Endodermal cell (in vitro differentiated cells): ENCODE measurements around the gene LLPH. TPM values are rescaled to one million over a fixed set of nuclear protein-coding genes. Genes with fewer than 3 reads are reported as not detected.

ENCODE experiments used
- DNase-seq: peaks from one replicate; pipeline ENCODE4 v3.0.0-alpha.2; 2017
- H3K27ac ChIP-seq: 2 replicates; pipeline ENCODE4 v1.5.1; 2013; ENCODE audit warnings: mild to moderate bottlenecking, low read depth, low read length, moderate library complexity
- H3K27me3 ChIP-seq: 2 replicates; pipeline ENCODE4 v1.6.1; 2013; ENCODE audit warnings: mild to moderate bottlenecking, low read length, moderate library complexity; ENCODE audit not compliant: insufficient read depth, control insufficient read depth, poor library complexity, severe bottlenecking
- H3K36me3 ChIP-seq: 2 replicates; pipeline ENCODE4 v1.7.0; 2013; ENCODE audit warnings: mild to moderate bottlenecking, low read length, moderate library complexity; ENCODE audit not compliant: control insufficient read depth, insufficient read depth
- H3K4me1 ChIP-seq: one replicate; pipeline ENCODE4 v1.7.0; 2013; ENCODE audit warnings: low read length; ENCODE audit not compliant: control insufficient read depth, insufficient read depth
- H3K4me3 ChIP-seq: 2 replicates; pipeline ENCODE4 v1.5.1; 2013; ENCODE audit warnings: mild to moderate bottlenecking, low read length, moderate library complexity
- H3K9ac ChIP-seq: 2 replicates; pipeline ENCODE4 v1.6.1; 2013; ENCODE audit warnings: mild to moderate bottlenecking, low read length, moderate library complexity; ENCODE audit not compliant: poor library complexity, severe bottlenecking; ENCODE audit errors: extremely low read depth
- H3K9me3 ChIP-seq: 2 replicates; pipeline ENCODE4 v1.6.1; 2013; ENCODE audit warnings: mild to moderate bottlenecking, low read length, moderate library complexity; ENCODE audit not compliant: control insufficient read depth
- H3K27ac Mint-ChIP-seq: 2 replicates; pipeline ENCODE4 v1.8.0; 2020; ENCODE audit warnings: mixed read lengths
- H3K27me3 Mint-ChIP-seq: 2 replicates; pipeline ENCODE4 v1.8.0; 2021; ENCODE audit warnings: mild to moderate bottlenecking, mixed read lengths; ENCODE audit not compliant: insufficient read depth
- H3K36me3 Mint-ChIP-seq: 2 replicates; pipeline ENCODE4 v1.8.0; 2020; ENCODE audit warnings: low read depth, mixed read lengths
- H3K4me1 Mint-ChIP-seq: 2 replicates; pipeline ENCODE4 v1.8.0; 2020; ENCODE audit warnings: mixed read lengths
- H3K4me3 Mint-ChIP-seq: 2 replicates; pipeline ENCODE4 v1.8.0; 2020; ENCODE audit warnings: mild to moderate bottlenecking, moderate library complexity, mixed read lengths
- H3K9me3 Mint-ChIP-seq: 2 replicates; pipeline ENCODE4 v1.8.0; 2020; ENCODE audit warnings: mild to moderate bottlenecking, mixed read lengths
- CTCF ChIP-seq: fragments of 200-600 bp; sonication (generic); conservative IDR thresholded peaks from 2 replicates; pipeline ENCODE4 v1.5.0; 2021; ENCODE audit warnings: antibody characterized with exemption, mild to moderate bottlenecking
- WGBS, 2 experiments: methylation state at CpG; one replicate each; pipeline versions ENCODE4 v1.1.5 to v1.1.7; 2013; ENCODE audit warnings: missing lambda C conversion rate in 2 of 2, mixed read lengths in 1 of 2; ENCODE audit not compliant: insufficient coverage in 1 of 2, insufficient read length in 1 of 2; 5-methylcytosine and 5-hydroxymethylcytosine counted together
- total RNA-seq, 2 donors: library from RNA; stranded (reverse); fragmentation: NEBNext Ultra II Directional in 1 of 2; extraction: Animal tissue kit (Norgen Biotek cat#: 25700) in 1 of 2; gene quantifications; 2 replicates in 1 of 2; 3 replicates in 1 of 2; pipeline ENCODE4 v1.2.1, GENCODE V29; 2021

Gene LLPH
- total RNA-seq, 2 donors from 2014 or later = 16.5 to 25.7 TPM

GRCh38 chr12:66137937-66138336 lies 7.4 kb upstream of the LLPH start:
- Histone ChIP-seq H3K4me3 (no peak overlapping the region), H3K9me3 (peaks cover 38% of the 10 kb centered on the region), H3K4me1 (no peaks in the 10 kb centered on the region), H3K9ac (no peak overlapping the region), H3K36me3 (peaks cover 49% of the 10 kb centered on the region), H3K27ac (no peak overlapping the region), H3K27me3 (no peaks in the 10 kb centered on the region)
- TF ChIP-seq CTCF = no peak
- Mint-ChIP-seq H3K4me3 (no peak overlapping the region), H3K4me1 (no peaks in the 10 kb centered on the region), H3K27ac (no peak overlapping the region), H3K9me3 (peaks cover 51% of the 10 kb centered on the region), H3K36me3 (peaks cover 46% of the 10 kb centered on the region), H3K27me3 (no peaks in the 10 kb centered on the region)
- 100% methylated on average over 2 of the region's 3 CpGs for WGBS, 2 experiments
- no peak for DNase-seq

GRCh38 chr12:66132408-66132807 lies 1.9 kb upstream of the LLPH start:
- H3K4me3 Mint-ChIP-seq = no peak overlapping the region
- peak overlapping the region; percentile 55 for H3K27ac Mint-ChIP-seq
- no peaks in the 10 kb centered on the region for H3K27me3 ChIP-seq
- TF ChIP-seq CTCF = no peak
- no peaks in the 10 kb centered on the region for H3K9me3 ChIP-seq
- H3K4me1 Mint-ChIP-seq = no peaks in the 10 kb centered on the region
- no peaks in the 10 kb centered on the region for H3K27me3 Mint-ChIP-seq
- DNase-seq = peak; percentile 76
- peak overlapping the region; percentile 87 for H3K4me3 ChIP-seq
- peaks cover 28% of the 10 kb centered on the region for H3K36me3 ChIP-seq
- peaks cover 4% of the 10 kb centered on the region for H3K4me1 ChIP-seq
- peaks cover 26% of the 10 kb centered on the region for H3K36me3 Mint-ChIP-seq
- peak overlapping the region; percentile 71 for H3K9ac ChIP-seq
- H3K9me3 Mint-ChIP-seq = peaks cover 20% of the 10 kb centered on the region
- no peak overlapping the region for H3K27ac ChIP-seq

GRCh38 chr12:66131067-66131688 lies 628 bp upstream of the LLPH start:
- Histone ChIP-seq H3K9me3 (no peaks in the 10 kb centered on the region), H3K27ac (no peak overlapping the region), H3K9ac (peak overlapping the region; percentile 71), H3K4me1 (peaks cover 4% of the 10 kb centered on the region), H3K27me3 (no peaks in the 10 kb centered on the region), H3K4me3 (peak overlapping the region; percentile 87), H3K36me3 (peaks cover 28% of the 10 kb centered on the region)
- H3K4me1 Mint-ChIP-seq = no peaks in the 10 kb centered on the region
- peaks cover 30% of the 10 kb centered on the region for H3K36me3 Mint-ChIP-seq
- H3K4me3 Mint-ChIP-seq = peak overlapping the region; percentile 86
- no peak for DNase-seq
- TF ChIP-seq CTCF = no peak
- H3K9me3 Mint-ChIP-seq = peaks cover 14% of the 10 kb centered on the region
- WGBS, 2 experiments = 11 to 20% methylated on average over 8 to 11 of the region's 11 CpGs
- H3K27me3 Mint-ChIP-seq = no peaks in the 10 kb centered on the region
- H3K27ac Mint-ChIP-seq = peak overlapping the region; percentile 98
